GM11168 (cell line): ENCODE results near the gene KRTAP10-6.
"Not testable (repeated sequence)": the region's sequence is repeated elsewhere in the genome, so short reads cannot be mapped to it uniquely, and the experiment has no call there.

Experiments
- in situ Hi-C: fragments of 300-500 bp; cut with MboI; formaldehyde crosslinking; loops from one replicate; pipeline ENCODE4 v1.12.0; 2022; ENCODE audit warnings: low sequenced_read_pairs; ENCODE audit not compliant: unreplicated experiment

Gene KRTAP10-6

DNA sequence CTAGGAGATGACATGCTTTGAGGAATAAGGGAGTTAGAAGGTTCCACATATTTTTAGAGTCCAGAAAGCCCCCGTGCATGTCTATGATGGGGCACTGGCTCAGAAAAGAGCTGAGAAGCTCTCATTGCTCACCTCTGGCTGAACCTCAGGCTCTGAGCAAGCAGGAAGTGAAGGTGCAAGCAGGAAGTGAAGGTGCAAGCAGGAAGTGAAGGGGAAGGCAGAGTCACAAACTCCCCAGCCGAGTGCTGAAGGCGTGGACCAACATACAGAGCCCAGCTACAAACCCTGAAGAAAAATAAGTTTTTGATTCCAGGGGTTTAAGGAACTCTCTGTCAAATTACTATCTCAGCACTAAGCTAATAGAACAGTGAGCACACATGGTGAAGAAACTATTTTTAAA is 26.6 kb upstream of the KRTAP10-6 start:
- in situ Hi-C loops = no loop called here

DNA sequence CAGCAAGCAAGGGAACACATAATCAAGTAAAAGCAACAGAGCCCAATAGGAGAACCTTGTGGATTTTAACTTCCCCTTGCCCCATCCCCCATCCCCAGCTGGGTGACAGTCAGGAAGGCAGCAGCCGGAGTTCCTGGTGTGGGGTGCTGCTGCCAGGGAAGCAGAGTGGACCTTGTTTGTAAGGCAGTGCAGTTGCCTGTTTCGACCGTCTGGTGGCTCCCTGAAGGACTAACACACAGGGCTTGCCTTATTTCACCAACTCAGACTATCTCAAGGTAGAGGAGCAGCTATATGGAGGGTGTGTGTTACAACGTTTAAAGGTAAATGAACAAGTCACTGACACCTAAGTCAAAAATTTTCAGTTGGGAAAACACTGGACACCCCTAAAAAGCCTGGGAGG is 26.2 kb upstream of the KRTAP10-6 start:
- in situ Hi-C loops = no loop called here

DNA sequence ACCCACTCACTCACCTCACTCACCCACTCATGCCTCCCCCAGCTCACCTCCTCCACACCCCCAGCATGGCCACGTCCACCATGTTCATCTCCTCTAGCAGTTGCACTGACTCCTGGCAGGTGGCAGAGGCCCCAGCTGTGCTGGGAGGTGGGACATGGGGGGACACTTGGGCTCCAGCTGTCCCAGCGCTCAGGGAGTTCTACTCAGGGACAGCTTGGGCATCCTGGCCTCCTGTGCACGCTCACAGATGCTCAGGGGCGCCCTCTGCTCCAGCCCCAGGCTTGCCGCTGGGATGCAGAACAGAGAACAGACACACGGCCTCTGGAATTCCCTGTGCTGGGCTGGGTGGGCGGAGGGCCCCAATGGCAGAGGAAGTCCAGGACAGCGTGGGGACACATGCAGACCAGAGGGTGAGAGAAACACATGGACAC is 24.8 kb upstream of the KRTAP10-6 start:
- in situ Hi-C loops = no loop called here

DNA sequence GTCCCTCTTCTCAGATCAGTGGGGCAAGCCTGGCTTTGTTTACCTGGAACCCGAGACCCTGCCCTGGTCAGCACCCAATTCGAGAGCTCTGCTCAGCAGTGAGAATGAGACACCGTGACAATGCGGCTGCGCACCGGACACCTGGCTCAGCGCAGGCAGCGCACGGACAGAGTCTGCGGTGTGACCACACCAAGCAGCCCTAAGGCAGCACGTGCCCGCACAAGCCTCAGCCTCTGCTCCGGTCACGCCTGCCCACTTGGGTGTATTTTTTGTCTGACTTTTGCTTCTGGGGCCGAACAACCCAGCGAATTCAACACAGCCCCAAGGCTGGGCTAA is 24.3 kb upstream of the KRTAP10-6 start:
- in situ Hi-C loops = no loop called here

DNA sequence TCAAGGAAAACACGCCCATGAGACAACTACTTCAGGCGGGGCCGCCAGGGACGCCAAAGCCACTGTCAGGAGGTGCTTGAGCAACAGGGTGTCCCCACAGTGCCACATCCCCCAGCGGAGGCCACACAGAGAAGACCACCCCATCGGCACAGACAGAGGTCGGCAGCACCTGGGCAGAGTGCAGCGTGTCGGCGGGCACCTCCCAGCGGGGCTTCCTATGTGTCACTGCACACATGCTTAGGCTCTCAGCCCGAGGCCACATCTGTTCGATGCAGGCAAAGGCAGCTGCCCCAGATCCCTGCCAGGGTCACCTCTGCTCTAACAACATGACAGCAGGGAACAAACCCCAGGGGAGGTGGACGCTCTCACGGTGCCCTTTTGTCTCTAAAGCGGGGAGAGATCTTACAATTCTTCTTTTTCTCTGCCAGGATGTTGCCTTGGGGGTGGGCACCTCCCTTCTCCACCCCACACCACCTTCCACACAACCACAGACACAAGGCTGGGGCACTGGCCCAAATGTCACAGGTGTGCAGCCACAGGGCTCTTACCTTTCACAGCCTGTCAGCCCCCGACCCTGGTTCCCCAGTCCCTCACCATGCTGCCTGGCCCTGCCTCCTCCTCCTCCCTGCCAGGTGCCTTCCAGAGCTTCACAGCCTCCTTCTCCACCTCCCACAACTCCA is 23.7 kb upstream of the KRTAP10-6 start:
- in situ Hi-C loops = no loop called here

DNA sequence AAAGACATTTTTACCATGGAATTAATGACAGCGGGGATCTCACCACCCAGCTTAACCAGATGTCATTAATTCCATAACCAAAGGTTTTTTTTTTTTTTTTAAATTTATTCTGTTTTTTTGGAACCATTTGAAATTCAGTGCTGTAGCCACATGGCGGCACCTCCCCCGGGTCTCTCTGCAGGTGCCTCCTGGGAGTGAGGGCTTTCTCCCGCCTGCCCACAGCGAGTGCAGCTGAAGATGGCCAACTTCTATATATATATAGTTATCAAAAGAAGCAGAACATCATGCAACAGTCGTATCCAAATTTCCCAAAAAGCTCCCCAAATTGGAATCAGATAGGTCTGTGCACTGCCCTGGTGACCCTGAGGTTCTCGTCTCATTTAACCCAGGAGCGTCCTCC is 23.2 kb upstream of the KRTAP10-6 start:
- in situ Hi-C loops = no loop called here

DNA sequence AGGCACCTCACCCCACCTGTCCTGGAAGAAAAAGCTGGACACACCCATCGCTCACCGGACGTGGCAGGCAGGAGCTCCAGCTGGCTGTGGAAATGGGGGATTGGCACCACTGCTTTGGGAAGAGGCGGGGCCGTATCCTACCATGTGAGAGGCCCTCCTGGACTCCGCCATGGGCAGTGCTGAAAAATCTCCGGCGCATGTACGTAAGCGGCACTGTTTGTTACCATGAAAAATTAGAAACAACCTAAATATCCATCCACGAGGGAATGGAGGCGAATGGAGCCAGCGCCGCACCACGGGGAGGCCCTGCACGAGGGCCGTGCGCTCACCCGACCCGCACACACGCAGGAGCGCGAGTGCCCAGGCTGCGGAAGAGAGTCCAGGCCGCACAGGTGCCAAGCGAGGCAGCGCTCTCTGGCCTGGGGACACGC is 22.7 kb upstream of the KRTAP10-6 start:
- in situ Hi-C loops = no loop called here

DNA sequence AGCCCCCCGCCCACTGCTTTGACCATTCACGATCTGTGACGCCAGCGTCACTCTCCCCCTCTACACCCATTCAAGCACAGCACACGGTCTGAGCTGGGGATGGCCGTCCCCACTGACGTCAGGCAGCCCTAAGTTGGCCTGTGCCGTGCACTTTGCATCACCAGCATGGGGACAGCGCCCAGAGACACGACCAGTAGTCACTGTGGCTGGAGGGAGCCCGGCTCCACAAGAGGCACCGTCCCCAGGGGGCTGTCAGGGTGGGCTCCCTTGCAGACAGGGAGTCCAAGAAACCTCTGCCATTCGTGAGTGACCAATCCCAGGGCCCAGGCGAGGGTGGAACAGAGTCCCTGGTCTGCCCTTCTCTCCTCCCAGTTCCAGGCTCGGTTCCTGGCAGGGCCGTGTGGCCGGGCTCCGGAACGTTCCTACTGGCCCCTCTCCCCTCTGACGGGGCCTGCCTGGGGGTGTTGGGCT is 21.9 kb upstream of the KRTAP10-6 start:
- in situ Hi-C loops = no loop called here

DNA sequence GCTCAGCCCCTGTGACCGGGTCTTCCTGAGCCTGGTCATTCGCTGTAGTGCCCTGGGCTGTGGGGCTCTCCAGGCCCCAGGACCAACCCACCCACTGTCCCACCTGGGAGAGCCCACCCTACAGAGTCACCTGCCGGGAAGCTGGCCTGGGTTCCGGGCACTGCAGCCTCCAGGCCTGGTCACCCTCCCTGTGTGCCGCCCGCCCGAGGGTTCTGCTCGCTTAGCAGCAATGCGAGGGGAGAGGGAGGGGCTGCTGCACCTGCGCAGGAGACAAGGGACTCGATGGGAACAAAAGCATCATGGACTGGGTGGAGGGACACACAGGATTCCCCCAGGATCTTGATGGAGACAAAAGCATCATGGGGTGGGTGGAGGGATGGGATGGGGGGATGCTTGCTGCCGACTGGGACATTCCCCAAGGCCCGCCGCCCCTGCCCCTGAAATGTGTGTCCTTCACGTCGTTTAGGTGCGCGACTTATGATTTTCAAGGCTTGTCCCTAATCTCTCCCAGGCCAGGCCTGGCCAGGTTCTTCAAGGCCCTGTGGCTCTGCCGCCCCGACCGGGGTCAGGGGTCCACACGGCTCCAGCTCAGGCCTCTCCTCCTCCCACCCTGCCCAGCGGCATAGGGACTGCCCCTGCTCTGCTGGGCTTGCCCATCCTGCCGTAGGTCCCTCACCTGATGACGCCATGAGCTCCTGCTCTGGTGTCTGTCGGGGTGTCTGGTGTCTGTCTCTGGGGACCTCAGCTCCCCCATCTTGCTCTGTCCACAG is 21.3 kb upstream of the KRTAP10-6 start:
- in situ Hi-C loops = no loop called here

DNA sequence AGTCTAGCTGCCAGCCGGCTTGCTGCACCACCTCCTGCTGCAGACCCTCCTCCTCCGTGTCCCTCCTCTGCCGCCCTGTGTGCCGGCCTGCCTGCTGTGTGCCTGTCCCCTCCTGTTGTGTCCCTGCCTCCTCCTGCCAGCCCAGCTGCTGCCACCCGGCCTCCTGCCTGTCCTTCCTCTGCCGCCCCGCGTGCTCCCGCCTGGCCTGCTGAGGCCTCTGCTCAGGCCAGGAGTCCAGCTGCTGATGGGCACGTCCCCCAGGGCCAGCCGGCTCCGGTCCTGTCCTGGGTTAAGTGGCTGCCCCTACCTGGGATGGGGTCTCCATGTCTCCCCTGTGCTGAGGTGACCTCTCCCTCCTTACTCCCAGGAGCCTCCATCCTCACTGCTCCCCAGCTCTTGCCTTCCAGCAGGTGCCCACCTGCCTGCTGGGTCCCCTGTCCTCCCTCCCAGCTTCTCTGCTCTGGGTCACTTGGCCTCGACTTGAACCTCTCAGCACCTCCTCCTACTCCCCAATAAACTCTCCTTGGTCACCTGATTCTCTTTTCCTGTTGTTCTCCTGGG is 20.4 kb upstream of the KRTAP10-6 start:
- in situ Hi-C loops = no loop called here

DNA sequence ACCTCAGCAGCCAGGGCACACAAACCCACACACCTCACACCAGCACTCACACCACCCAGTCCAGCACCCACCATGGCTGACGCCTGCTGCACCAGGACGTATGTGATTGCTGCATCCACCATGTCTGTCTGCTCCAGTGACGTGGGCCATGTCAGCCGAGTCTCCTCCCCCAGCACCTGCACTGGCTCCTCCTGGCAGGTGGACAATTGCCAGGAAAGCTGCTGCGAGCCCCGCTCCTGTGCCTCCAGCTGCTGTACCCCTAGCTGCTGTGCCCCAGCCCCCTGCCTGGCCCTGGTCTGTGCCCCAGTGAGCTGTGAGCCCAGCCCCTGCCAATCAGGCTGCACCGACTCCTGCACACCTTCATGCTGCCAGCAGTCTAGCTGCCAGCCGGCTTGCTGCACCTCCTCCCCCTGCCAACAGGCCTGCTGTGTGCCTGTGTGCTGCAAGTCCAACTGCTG is 19.8 kb upstream of the KRTAP10-6 start, which contains the start of gene KRTAP10-8:
Gene KRTAP10-8, plus strand, starts transcription at position 51 of the 458 bp plus-strand sequence. Its CDS starts 22 bp downstream, at position 73.
- in situ Hi-C loops = no loop called here

DNA sequence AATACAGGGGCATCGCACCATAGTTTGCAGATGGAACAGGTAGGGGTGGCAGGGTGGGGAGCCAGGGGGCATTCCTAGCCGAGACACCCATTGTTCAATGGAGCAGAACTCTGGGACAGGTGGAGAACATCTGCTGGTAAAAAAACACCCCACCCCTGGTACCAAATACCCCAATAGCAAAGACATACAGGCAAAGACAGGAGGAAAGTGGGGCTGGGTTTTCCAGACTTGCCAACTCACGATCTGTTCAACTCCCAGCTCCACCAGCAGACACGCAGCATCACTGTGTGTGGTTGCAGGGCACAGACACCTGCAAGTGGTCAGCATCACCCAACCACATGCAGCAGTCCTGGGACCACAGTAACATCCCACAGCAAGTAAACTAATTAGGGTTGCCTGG is 19.2 kb upstream of the KRTAP10-6 start:
- in situ Hi-C loops = no loop called here

DNA sequence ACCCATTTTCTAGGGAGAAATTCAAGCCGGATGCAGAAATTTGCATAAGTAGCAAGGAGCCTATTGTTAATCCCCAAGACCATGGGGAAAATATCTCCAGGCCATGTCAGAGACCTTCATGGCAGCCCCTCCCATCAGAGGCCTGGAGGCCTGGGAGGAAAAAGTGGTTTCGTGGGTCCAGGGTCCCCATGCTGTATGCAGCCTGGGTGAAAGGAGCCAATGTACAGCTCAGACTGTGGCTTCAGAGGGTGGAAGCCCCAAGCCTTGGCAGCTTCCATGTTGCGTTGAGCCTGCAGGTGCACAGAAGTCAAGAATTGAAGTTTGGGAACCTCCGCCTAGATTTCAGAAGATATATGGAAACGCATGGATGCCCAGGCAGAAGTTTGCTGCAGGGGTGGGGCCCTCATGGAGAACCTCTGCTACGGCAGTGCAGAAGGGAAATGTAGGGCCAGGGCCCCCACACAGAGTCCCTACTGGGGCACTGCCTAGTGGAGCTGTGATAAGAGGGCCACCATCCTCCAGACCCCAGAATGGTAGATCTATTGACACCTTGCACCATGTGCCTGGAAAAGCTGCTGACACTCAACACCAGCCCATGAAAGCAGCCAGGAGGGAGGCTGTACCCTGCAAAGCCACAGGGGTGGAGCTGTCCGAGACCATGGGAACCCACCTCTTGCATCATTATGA is 18.0 kb upstream of the KRTAP10-6 start:
- in situ Hi-C loops = not testable (repeated sequence)

DNA sequence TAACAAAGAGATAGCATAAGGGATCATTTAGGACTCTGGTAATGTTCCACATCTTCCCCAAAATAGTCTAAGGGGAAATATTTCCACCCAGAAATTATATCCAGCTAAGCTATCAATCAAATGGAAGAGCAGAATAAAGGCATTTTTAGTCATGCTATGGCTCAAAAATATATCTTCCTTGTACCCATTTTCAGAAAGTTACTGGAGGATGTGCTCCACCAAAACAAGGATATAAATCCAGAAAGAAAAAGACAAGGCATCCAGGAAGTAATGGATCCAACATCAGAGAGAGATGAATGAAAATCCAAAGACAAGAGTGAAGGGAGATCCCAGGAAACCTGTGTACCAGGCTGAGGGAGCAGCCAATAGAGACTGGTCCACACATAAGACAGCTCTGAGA is 16.9 kb upstream of the KRTAP10-6 start:
- in situ Hi-C loops = no loop called here

DNA sequence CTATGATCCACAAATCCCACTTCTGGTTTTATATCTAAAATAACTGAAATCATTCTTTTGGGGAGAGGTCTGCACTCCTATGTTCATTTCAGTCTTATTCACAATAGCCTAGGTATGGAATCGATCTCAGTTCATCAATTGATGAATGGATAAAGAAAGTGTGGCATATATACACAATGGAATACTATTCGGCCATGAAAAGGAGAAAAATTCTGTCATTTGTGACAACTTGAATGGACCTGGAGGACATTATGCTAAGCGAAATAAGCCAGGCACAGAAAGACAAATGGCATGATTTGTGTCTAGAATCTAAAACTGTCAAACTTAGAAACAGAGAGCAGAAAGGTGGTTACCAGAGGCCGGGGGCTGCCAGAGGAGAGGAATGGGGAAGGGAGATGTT is 14.2 kb upstream of the KRTAP10-6 start:
- in situ Hi-C loops = no loop called here

DNA sequence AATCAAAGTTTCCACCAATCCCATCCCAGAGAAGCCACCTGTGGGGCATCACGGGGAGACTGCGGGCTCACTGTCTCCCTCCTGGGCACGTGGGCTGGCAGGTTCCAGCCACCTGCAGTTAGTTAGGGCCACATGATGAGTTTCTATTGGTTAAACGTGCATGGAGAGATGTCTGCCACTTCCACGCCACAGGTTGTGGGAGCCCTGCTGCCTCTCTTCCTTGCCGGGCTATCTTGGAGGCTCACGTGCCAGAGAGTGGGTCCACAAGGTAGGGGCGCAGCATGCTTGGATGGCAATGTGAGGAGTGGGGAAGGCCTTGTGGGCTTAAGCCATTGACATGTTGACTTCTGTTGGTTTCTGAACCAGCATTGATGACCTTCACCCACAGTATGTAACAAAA is 11.6 kb upstream of the KRTAP10-6 start:
- in situ Hi-C loops = no loop called here

DNA sequence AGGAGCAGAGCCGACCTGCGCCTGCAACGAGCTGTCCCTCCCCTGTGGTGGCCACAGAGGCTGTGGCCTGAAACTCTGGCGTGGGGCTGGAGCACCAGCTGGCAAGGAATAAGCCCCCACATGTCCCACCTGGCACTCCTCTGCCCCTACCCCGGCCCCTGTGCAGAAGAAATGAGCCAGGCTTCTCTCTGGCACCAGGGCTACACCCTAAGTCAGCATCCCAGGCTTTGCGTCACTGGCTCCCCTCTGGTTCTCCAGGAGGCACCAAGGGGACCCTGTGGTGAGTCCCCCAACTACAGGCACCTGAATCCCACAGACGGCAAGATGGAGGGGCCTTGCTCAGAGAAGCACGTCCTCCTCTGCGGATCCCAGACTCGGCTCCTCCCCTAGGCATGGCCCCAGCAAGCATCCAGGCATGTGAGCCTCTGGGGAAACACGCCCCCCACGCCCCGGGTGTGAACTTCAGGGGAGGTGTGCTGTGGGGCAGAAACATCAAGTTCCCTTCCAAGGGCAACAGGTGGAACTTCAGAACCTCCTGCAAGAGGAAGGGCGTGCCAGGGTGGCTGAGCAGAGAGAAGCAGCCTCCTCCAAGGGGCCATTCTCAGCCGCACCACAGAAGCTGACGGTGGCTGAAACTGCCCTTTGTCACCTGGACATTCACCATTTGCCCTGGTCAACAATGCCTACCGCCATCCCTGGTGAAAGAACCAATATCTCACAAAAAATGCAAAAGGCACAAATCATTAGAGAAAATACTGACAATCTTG is 11.0 kb upstream of the KRTAP10-6 start:
- in situ Hi-C loops = no loop called here

DNA sequence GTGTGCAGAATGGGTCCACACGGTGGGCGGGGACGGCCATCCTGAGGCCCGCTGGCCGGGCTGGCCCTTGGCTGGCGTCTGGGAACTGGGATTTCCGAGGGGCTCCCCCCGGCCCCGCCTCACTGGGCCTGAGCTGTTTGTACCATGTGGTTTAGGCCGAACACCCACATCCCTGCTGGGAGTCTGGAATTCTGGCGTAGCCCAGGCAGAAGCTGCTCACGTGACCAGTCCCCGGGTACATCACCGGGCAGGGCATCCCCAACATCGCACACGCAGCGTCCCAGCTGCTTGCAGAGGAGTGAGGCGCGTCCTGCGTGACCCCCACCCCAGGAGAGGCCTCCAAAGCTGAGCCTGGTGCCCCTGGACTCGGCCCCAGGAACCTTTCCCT is 10.2 kb upstream of the KRTAP10-6 start:
- in situ Hi-C loops = no loop called here

DNA sequence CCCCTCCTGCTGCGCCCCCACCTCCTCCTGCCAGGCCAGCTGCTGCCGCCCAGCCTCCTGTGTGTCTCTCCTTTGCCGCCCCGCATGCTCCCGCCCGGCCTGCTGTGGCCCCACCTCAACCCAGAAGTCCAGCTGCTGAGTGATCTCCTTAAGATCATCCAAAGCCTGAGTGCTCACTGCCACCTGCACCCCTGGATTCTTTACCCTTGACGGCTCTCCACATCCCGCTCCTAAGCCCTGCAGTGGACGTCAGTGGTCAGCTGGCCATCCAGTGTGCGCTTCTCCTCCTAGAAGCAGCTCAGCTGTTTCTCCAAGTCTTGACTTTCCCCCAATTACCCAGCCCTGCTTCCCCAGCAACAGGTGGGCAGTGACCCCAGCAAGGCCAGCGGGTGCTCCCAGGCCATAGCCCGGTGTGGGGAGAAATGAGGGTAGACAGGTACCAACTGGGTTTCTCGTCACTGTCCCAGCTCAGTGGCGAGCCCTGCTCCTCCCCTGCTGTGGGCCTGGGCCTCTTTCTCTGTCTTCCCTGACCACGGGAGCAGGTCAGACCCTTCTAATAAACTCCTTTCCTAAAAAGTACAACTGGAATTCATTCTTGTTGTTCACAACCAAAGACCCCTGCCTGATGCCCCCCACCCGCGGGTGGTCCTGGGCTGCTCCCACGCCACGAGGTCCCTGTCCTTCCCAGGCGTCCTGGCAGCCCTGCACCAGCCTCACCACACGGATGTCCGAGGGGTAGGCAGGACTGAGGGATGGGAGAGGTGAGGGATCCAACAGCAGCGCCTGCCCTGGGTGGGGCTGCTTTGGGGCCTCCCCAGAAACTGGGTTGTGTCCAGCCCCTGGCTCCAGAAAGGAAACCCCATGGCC is 9.5 kb upstream of the KRTAP10-6 start:
- in situ Hi-C loops = no loop called here
